Ishikawa (cell line): Measurements from ENCODE around the gene BORCS6.

Experiments
- CEBPB ChIP-seq: IDR thresholded peaks from 2 replicates; pipeline ENCODE4 v1.6.1; 2012
- CREB1 ChIP-seq: IDR thresholded peaks from 2 replicates; pipeline ENCODE4 v1.6.1; 2012; ENCODE audit warnings: low read depth
- EGR1 ChIP-seq: IDR thresholded peaks from 2 replicates; pipeline ENCODE4 v1.6.1; 2012
- EP300 ChIP-seq: IDR thresholded peaks from 2 replicates; pipeline ENCODE4 v1.6.1; 2012; ENCODE audit warnings: borderline replicate concordance
- FOXM1 ChIP-seq: IDR thresholded peaks from 2 replicates; pipeline ENCODE4 v1.6.1; 2012; ENCODE audit warnings: low read depth, borderline replicate concordance
- NFIC ChIP-seq: IDR thresholded peaks from 2 replicates; pipeline ENCODE4 v1.6.1; 2012
- RAD21 ChIP-seq: IDR thresholded peaks from 2 replicates; pipeline ENCODE4 v1.6.1; 2012; ENCODE audit warnings: low read depth
- TAF1 ChIP-seq: IDR thresholded peaks from 2 replicates; pipeline ENCODE4 v1.6.1; 2012; ENCODE audit warnings: low read depth, mild to moderate bottlenecking
- TCF12 ChIP-seq: IDR thresholded peaks from 2 replicates; pipeline ENCODE4 v1.6.1; 2012; ENCODE audit warnings: low read depth
- TEAD4 ChIP-seq: IDR thresholded peaks from 2 replicates; pipeline ENCODE4 v1.6.1; 2012
- YY1 ChIP-seq: IDR thresholded peaks from 2 replicates; pipeline ENCODE4 v1.6.1; 2012; ENCODE audit warnings: low read depth
- ZBTB7A ChIP-seq: IDR thresholded peaks from 2 replicates; pipeline ENCODE4 v1.6.1; 2012; ENCODE audit warnings: low read depth
- TF ChIP-seq, protein P1 (sequence below): IDR thresholded peaks from 2 replicates; pipeline ENCODE4 v1.6.1; 2012
- TF ChIP-seq, protein P2 (sequence below): IDR thresholded peaks from 2 replicates; pipeline ENCODE4 v1.6.1; 2012
- TF ChIP-seq, protein P3 (sequence below): IDR thresholded peaks from 2 replicates; pipeline ENCODE4 v1.6.1; 2012; ENCODE audit warnings: low read depth, mild to moderate bottlenecking

BORCS6 gene

DNA sequence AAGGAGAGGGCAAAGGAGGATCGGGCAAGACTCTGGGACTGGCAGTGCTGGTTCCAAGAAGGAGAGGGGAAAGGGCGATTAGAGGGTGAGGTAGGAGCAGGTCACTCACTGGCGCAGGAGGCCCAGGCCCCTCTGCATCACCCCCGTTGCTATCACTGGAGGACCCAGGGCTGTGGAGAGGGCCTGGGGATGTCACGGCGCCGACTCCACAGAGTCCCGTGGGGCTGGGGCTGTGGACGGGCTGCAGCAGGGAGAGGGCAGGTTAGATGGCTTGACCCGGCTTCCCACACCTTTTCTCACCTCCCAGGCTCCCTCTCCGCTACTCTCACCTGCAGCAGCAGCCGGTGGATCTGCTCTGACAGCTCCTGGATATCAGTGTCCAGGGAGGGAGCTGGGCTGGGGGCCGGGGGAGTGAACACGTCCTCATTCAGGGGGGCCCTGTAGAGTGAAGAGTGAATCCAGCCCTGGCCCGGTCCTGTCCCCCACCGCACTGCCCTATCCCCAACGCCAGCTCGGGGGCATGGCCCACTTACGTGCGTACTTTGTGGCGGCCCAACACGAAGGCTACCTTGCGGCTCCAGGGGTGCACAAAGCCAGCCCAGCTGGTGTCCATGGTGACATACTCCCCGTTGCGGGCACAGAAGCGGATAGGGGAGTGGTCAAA is 42.7 kb downstream of the BORCS6 start:
- TF ChIP-seq, protein P1, sequence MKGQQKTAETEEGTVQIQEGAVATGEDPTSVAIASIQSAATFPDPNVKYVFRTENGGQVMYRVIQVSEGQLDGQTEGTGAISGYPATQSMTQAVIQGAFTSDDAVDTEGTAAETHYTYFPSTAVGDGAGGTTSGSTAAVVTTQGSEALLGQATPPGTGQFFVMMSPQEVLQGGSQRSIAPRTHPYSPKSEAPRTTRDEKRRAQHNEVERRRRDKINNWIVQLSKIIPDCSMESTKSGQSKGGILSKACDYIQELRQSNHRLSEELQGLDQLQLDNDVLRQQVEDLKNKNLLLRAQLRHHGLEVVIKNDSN = no peak
- TF ChIP-seq ZBTB7A (no peak), RAD21 (no peak), EP300 (no peak), CEBPB (no peak), NFIC (no peak), TAF1 (no peak), TCF12 (no peak), TEAD4 (no peak), EGR1 (no peak), CREB1 (no peak), YY1 (no peak), FOXM1 (no peak)
- TF ChIP-seq, protein P2, sequence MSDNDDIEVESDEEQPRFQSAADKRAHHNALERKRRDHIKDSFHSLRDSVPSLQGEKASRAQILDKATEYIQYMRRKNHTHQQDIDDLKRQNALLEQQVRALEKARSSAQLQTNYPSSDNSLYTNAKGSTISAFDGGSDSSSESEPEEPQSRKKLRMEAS = no peak
- TF ChIP-seq, protein P3, sequence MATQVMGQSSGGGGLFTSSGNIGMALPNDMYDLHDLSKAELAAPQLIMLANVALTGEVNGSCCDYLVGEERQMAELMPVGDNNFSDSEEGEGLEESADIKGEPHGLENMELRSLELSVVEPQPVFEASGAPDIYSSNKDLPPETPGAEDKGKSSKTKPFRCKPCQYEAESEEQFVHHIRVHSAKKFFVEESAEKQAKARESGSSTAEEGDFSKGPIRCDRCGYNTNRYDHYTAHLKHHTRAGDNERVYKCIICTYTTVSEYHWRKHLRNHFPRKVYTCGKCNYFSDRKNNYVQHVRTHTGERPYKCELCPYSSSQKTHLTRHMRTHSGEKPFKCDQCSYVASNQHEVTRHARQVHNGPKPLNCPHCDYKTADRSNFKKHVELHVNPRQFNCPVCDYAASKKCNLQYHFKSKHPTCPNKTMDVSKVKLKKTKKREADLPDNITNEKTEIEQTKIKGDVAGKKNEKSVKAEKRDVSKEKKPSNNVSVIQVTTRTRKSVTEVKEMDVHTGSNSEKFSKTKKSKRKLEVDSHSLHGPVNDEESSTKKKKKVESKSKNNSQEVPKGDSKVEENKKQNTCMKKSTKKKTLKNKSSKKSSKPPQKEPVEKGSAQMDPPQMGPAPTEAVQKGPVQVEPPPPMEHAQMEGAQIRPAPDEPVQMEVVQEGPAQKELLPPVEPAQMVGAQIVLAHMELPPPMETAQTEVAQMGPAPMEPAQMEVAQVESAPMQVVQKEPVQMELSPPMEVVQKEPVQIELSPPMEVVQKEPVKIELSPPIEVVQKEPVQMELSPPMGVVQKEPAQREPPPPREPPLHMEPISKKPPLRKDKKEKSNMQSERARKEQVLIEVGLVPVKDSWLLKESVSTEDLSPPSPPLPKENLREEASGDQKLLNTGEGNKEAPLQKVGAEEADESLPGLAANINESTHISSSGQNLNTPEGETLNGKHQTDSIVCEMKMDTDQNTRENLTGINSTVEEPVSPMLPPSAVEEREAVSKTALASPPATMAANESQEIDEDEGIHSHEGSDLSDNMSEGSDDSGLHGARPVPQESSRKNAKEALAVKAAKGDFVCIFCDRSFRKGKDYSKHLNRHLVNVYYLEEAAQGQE = no peak

DNA sequence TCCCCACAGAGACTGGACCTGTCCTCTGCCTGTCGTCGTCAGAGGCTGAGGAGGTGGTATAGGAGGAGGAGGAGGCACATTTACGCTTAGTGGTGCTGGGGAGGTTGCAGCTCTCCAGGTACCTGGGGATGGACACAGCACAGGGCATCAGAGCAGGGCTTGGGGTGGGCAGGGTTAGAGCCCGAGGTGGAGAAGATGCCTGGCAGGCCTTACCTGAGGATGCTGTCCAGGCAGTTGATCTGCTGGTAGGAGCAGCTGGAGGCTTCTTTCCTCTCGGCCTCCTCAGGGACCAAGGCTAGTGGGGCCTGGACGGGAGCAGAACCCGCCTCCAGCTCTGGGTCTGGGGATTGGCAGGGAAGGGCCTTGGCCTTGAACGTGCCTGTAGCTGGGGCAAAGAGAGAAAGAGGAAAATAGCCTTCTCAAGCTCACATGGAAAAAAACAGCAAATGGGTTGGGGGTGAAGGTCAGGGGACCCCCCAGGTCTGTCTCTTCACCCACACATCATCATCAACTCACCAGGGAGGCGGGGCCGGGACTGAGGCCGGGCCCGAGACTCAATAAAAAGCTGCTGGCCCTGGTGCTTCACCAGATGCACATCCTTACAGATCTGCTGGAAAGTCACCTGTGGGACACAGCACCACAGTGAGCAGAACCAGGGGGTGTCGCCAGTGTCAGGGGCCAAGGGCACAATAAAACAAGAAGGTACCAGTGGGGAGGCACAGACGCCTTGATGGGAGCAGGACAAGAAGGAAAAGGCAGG is 43.4 kb downstream of the BORCS6 start:
- TF ChIP-seq, protein P3 = no peak
- TF ChIP-seq YY1 (no peak), FOXM1 (no peak), EGR1 (no peak)

DNA sequence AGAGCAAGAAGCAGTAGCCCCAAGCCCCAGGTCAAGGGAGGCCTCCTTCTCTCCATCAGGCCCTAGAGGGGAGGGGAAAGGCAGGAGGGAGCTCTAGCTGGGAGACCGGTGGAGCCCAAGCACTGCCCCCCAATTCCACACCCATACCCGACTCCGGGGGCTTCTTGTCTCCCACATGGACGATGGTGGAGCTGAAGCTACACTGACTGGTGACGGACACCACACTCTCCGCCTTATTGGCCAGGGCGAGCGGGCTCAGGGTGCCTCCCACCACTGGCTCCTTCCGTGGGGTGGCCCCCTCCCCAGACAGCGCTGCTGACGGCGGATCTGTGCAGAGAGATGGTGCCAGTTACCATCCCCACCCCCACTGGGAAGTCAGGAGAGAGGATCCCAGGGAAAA is 44.2 kb downstream of the BORCS6 start:
- TF ChIP-seq, protein P1 = no peak
- TF ChIP-seq YY1 = no peak
- no peak for TF ChIP-seq FOXM1
- TF ChIP-seq EGR1 = no peak
- no peak for TF ChIP-seq CREB1

DNA sequence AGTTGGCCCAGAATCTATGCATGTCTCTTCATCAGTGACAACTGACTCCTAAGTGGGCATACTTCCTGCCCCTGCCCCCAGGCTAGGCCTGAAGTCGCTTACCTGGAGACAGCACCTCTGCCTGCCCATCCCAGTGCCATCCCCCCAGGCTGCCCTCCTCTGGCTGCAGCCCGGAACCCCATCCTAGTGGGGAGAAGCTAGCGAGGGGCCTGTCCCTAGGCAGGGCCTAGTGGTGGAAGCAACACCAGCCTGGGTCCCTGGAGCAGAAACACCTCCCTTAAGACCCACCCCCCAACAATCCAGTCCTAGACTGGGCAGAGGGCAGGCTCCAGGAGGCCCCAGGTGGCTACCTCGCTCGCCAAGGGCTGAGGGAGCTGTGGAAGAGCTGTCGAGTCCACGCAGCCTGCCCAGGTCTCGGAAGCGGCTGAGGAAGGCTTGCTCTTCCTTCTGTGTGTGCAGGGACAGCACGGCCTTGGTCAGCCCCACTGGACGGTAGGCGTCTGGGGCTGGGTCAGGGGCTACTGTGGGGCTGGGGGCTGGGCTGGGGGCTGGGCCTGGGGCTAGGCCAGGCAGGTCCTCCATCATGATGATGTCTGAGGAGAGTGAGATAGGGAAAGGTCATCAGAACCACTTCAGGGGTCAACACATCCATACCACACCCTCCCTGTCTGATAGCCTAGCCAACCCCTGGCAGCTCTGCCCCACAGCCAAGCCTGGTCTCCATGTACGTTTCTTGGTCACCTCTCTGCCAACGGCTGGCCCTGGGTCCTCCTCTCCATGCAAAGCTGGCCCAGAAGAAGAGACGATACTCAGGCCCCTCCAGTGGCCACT is 45.4 kb downstream of the BORCS6 start:
- TF ChIP-seq TCF12 (no peak), EP300 (no peak), YY1 (no peak), NFIC (no peak), TEAD4 (no peak), FOXM1 (no peak), CEBPB (no peak), CREB1 (no peak), RAD21 (no peak), EGR1 (no peak), TAF1 (no peak), ZBTB7A (no peak)
- TF ChIP-seq, protein P2 = no peak
- TF ChIP-seq, protein P1 = no peak
- TF ChIP-seq, protein P3 = no peak
